Measurements from ENCODE around the gene UBR2.
"Not testable (repeated sequence)": the region's sequence is repeated elsewhere in the genome, so short reads cannot be mapped to it uniquely, and the experiment has no call there.

GRCh38 chr6:42674368-42674767 is 110.5 kb downstream of the UBR2 start:
- not testable (repeated sequence) for TF ChIP-seq CTCF (IDR thresholded peaks at IDR 0.05; ENCODE audit: low read depth, low read length); EZH2phosphoT487 (IDR thresholded peaks at IDR 0.05; ENCODE audit: low read depth)

All from OCI-LY3 (cell line).